Kidney (tissue), 14 donors: Measurements from ENCODE around the gene TPP1. TPM values are rescaled to one million over a fixed set of nuclear protein-coding genes. Genes with fewer than 3 reads are reported as not detected.

Source experiments
- DNase-seq, 5 donors: peaks; one replicate each; pipeline ENCODE4 v3.0.0-alpha.2; 2013 to 2020
- FAIRE-seq: peaks from 2 replicates; lab custom pipeline; 2012; peaks lifted over from hg19 to GRCh38; lab: Jason Lieb, UNC
- H3K27ac ChIP-seq, 2 donors: one replicate each; pipeline ENCODE4 v1.7.0; 2013; ENCODE audit warnings: low read depth in 2 of 2, low read length in 2 of 2, inconsistent platforms in 1 of 2
- H3K27me3 ChIP-seq: one replicate; pipeline ENCODE4 v1.7.1; 2013; ENCODE audit warnings: low read length, inconsistent platforms; ENCODE audit not compliant: control insufficient read depth, insufficient read depth
- H3K36me3 ChIP-seq, 3 donors: one replicate each; pipeline versions ENCODE4 v1.7.0 to v1.7.1; 2013; ENCODE audit warnings: low read length in 3 of 3, control low read depth in 1 of 3, inconsistent platforms in 1 of 3; ENCODE audit not compliant: insufficient read depth in 3 of 3, control insufficient read depth in 2 of 3
- H3K4me1 ChIP-seq, 3 donors: one replicate each; pipeline versions ENCODE4 v1.7.0 to v1.7.1; 2013; ENCODE audit warnings: low read length in 3 of 3, inconsistent platforms in 1 of 3, low read depth in 1 of 3; ENCODE audit not compliant: control insufficient read depth in 2 of 3, insufficient read depth in 2 of 3
- H3K4me3 ChIP-seq, 3 donors: one replicate each; pipeline versions ENCODE4 v1.7.0 to v1.8.1; 2013; ENCODE audit warnings: low read length in 3 of 3, control low read depth in 1 of 3, inconsistent platforms in 1 of 3
- H3K9ac ChIP-seq, 3 donors: one replicate each; pipeline versions ENCODE4 v1.7.0 to v1.7.1; 2013; ENCODE audit warnings: low read length in 3 of 3, control low read depth in 1 of 3, inconsistent platforms in 1 of 3
- H3K9me3 ChIP-seq, 3 donors: one replicate each; pipeline versions ENCODE4 v1.7.0 to v1.7.1; 2013; ENCODE audit warnings: low read length in 3 of 3, control low read depth in 1 of 3, inconsistent platforms in 1 of 3; ENCODE audit not compliant: control insufficient read depth in 2 of 3, insufficient read depth in 1 of 3
- intact Hi-C: fragments of 100-400 bp; cut with DNase I; formaldehyde crosslinking; loops from one replicate; pipeline ENCODE4 v1.11.1; 2022
- polyA plus RNA-seq: library from polyadenylated mRNA; stranded (reverse); fragments of 350-450 nt; fragmentation: Illumina TruSeq; extraction: RNeasy Lipid Tissue Mini Kit (QIAGEN cat#74804); gene quantifications from one replicate; pipeline ENCODE4 v1.2.3, GENCODE V29; 2014; ENCODE audit warnings: low read depth, low replicate concordance; ENCODE audit not compliant: insufficient read depth
- total RNA-seq: library from RNA; stranded (reverse); fragmentation: NEBNext Ultra II Directional; extraction: Animal tissue kit (Norgen Biotek cat#: 25700); gene quantifications from one replicate; pipeline ENCODE4 v1.2.1, GENCODE V29; 2021
- TF ChIP-seq, protein P1 (sequence below): IDR thresholded peaks from 3 replicates; pipeline ENCODE4 v1.5.1; 2012; ENCODE audit warnings: mild to moderate bottlenecking, moderate library complexity, borderline replicate concordance; ENCODE audit not compliant: insufficient read depth; ENCODE audit errors: extremely low read depth
- donor health status: control.
- donor health status: control.
- donor health status: control.
- donor health status: control.
- donor health status: control.
- donor health status: DM: yes; HTN: yes; CAD: no.
- donor health status: Normal renal cell carcinoma (clear cell type).

Gene TPP1
- total and polyA plus RNA-seq, 2 donors from 2014 or later, result 84.2 to 115 TPM

DNA sequence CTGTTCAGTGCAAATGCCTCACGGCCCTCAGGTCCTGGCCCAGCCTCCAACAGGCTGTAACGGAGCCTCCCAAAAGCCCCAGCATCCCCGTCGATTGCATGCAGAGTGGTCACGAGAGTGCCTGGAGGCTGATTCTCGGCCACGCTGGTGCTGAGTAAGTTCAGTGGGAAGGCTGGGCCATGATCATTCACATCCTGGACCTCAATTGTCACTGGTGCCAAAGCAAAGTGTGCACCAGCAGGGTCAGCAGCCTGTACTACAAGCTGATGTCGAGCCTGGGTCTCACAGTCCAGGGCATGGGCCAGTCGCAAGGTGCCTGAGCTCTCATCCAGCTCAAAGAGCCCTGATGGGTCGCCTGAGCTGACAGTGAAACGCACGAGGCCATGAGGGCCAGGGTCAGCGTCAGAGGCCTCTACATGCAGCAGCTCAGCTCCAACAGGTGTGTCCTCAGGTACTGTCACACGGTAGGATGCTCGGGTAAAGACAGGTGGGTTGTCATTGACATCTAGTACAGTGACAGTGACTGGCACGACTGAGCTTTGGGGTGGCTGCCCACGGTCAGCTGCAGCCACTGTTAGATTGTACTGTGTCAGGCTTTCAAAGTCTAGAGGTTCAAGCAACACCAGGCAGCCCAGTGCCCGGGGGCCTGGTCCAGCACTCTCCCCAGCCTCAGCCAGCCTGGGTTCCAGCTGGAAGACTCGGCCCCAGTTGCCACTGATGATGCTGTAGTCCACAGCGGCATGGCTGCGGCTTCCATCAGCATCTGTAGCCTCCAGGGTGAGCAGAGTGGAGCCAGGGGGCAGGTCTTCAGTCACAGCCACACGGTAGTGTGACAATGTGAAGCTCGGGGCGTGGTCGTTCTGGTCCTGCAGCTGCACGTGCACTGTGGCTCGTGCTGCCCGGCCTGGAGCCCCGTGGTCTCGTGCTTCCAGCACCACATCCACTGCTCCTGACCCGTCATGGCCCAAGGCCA lies 4.5 kb upstream of the TPP1 start:
- H3K27me3 ChIP-seq, result no peaks in the 10 kb centered on the region
- no peak for FAIRE-seq
- no peaks in the 10 kb centered on the region for H3K9me3 ChIP-seq
- TF ChIP-seq, protein P1, sequence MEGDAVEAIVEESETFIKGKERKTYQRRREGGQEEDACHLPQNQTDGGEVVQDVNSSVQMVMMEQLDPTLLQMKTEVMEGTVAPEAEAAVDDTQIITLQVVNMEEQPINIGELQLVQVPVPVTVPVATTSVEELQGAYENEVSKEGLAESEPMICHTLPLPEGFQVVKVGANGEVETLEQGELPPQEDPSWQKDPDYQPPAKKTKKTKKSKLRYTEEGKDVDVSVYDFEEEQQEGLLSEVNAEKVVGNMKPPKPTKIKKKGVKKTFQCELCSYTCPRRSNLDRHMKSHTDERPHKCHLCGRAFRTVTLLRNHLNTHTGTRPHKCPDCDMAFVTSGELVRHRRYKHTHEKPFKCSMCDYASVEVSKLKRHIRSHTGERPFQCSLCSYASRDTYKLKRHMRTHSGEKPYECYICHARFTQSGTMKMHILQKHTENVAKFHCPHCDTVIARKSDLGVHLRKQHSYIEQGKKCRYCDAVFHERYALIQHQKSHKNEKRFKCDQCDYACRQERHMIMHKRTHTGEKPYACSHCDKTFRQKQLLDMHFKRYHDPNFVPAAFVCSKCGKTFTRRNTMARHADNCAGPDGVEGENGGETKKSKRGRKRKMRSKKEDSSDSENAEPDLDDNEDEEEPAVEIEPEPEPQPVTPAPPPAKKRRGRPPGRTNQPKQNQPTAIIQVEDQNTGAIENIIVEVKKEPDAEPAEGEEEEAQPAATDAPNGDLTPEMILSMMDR, result no peak
- H3K4me1 ChIP-seq, result peaks cover 0 to 3% (median 0%) of the 10 kb centered on the region in 3 donors
- peak in 1 of 5 donors; percentile 56 for DNase-seq
- intact Hi-C loops, result no loop called here
- no peak overlapping the region for H3K9ac ChIP-seq
- H3K36me3 ChIP-seq, result peaks cover 2 to 7% (median 3%) of the 10 kb centered on the region in 3 donors
- H3K4me3 ChIP-seq, result no peak overlapping the region
- no peak overlapping the region for H3K27ac ChIP-seq

DNA sequence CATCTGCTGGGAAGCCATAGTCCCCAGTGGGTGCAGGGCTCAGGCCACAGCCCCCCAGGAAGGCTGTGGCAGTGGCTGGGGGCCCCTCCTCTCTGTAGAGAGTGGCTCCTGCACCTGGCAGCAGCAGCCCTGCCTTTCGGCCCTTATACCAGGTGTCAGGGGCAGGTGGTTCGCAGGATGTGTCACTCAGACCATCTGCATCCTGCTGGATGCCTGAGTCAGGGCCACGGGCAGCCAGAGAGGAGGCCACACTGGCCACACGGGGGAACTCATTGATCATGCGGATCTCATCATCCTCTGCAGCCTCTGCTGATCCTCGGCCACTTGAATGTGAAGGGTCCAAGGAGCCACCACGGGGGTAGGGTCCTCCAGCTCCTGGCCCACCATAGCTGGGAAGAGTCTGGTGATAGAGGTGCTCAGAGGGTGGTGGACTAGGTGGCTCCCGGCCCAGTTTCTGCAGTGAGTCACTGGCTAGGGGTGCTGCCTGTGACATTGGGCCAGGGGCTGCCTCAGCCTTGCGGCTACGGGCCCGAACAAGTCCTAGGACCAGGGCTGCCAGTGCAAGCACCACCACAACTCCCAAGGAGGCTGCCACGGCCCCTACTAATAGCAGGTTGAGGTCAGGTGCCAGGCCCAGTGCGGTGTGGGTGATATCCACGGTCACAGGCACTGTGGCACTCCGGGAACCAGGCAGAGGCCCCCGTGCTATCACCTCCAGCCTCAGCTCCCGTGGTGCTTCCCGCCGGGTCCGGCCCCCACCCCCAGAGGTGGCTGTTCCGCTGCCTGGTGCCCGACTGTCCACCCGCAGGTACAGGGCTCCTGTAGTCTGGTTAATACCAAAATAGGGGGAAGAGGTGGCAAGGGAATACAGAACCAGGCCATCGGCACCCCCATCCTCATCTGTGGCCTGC lies 3.3 kb upstream of the TPP1 start:
- peak in 1 of 5 donors; percentile 62 for DNase-seq
- no peak for FAIRE-seq
- H3K36me3 ChIP-seq, result peaks cover 2 to 4% (median 3%) of the 10 kb centered on the region in 3 donors
- no peak overlapping the region for H3K9ac ChIP-seq
- no peaks in the 10 kb centered on the region for H3K27me3 ChIP-seq
- H3K9me3 ChIP-seq, result no peaks in the 10 kb centered on the region
- peaks cover 0 to 5% (median 3%) of the 10 kb centered on the region in 3 donors for H3K4me1 ChIP-seq
- TF ChIP-seq, protein P1, result no peak
- no peak overlapping the region for H3K4me3 ChIP-seq
- no peak overlapping the region for H3K27ac ChIP-seq
- intact Hi-C loops, result no loop called here

DNA sequence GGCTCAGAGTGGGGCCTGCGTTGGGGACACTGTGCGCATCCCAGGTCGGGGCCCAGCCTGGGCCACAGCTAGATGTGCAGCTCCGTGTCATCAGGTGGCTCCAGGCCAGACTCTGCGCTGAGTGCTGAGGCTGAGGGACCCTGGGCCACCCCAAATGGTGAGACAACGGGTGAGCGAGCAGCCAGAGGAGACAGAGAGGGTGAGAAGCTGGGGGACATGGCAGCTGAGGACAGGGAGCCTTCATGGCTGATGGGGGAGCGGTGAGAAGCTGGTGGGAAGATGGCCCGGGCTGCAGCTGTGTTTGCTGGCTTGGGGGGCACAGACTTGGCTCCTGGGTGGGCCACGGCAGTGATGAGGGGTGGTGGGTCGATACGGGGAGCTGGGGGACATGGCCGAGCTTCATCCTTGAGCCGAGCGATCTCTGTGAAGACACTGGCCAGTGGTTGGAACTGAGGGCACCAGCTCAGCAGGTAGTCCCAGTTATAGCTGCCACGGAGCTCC lies 2.5 kb upstream of the TPP1 start:
- Histone ChIP-seq H3K27ac (no peak overlapping the region), H3K9ac (no peak overlapping the region), H3K9me3 (no peaks in the 10 kb centered on the region), H3K27me3 (no peaks in the 10 kb centered on the region), H3K4me1 (peaks cover 0 to 8% (median 3%) of the 10 kb centered on the region in 3 donors), H3K4me3 (no peak overlapping the region), H3K36me3 (peaks cover 2 to 4% (median 3%) of the 10 kb centered on the region in 3 donors)
- FAIRE-seq (no peak), DNase-seq (peak in 1 of 5 donors; percentile 72)
- TF ChIP-seq, protein P1, result no peak
- intact Hi-C loops, result no loop called here
